Heart right ventricle (tissue), 16 donors: ENCODE results near the gene ZNF526. TPM values are rescaled to one million over a fixed set of nuclear protein-coding genes. Genes with fewer than 3 reads are reported as not detected.

Experiments
- ATAC-seq, 8 donors: fragments of 200-7000 bp; cut with Tn5 transposase; one replicate each; pipeline ENCODE4 v1.9.1; 2020; ENCODE audit warnings: mild to moderate bottlenecking in 8 of 8, moderate library complexity in 8 of 8, moderate number of reproducible peaks in 1 of 8
- DNase-seq, 2 donors: peaks; one replicate each; pipeline ENCODE4 v3.0.0-alpha.2; 2020
- H3K27ac ChIP-seq, 10 donors: fragments of 200-600 bp; sonication (generic) in 2 of 10; one replicate each; pipeline versions ENCODE4 v1.5.0 to v1.8.0; 2020 to 2022; ENCODE audit warnings: mild to moderate bottlenecking in 3 of 10
- H3K27me3 ChIP-seq, 7 donors: fragments of 200-600 bp; one replicate each; pipeline ENCODE4 v1.8.0; 2021 to 2022; ENCODE audit warnings: mild to moderate bottlenecking in 2 of 7
- H3K36me3 ChIP-seq, 9 donors: fragments of 200-600 bp; sonication (generic) in 1 of 9; one replicate each; pipeline versions ENCODE4 v1.5.0 to v1.8.0; 2020 to 2022; ENCODE audit warnings: mild to moderate bottlenecking in 2 of 9
- H3K4me1 ChIP-seq, 9 donors: fragments of 200-600 bp; sonication (generic) in 1 of 9; one replicate each; pipeline versions ENCODE4 v1.5.0 to v1.8.0; 2020 to 2022; ENCODE audit warnings: mild to moderate bottlenecking in 4 of 9
- H3K4me3 ChIP-seq, 10 donors: fragments of 200-600 bp; sonication (generic) in 2 of 10; one replicate each; pipeline versions ENCODE4 v1.5.0 to v1.8.0; 2020 to 2022; ENCODE audit warnings: mild to moderate bottlenecking in 7 of 10, moderate library complexity in 2 of 10
- H3K9me3 ChIP-seq, 11 donors: fragments of 200-600 bp in 10 of 11; sonication (generic) in 2 of 11; one replicate each; pipeline versions ENCODE4 v1.5.0 to v1.8.0; 2013 to 2022; ENCODE audit warnings: mild to moderate bottlenecking in 2 of 11, control low read depth in 1 of 11, moderate library complexity in 1 of 11
- WGBS, 2 donors: extraction: QIAGEN DNeasy Blood & Tissue Kit; methylation state at CpG; one replicate each; pipeline ENCODE4 v1.1.7; 2013; ENCODE audit warnings: inconsistent platforms in 1 of 2; 5-methylcytosine and 5-hydroxymethylcytosine counted together
- intact Hi-C, 10 donors: fragments of 100-400 bp; cut with DNase I; formaldehyde crosslinking; loops; one replicate each; pipeline versions ENCODE4 v1.11.1 to v1.14.2; 2022
- polyA plus RNA-seq, 2 donors: library from polyadenylated mRNA; stranded (reverse); fragments of 200-250 nt; gene quantifications; one replicate each; pipeline ENCODE4 v1.2.3, GENCODE V29; 2013
- total RNA-seq, 10 donors: library from RNA; stranded (reverse); fragmentation: NEBNext Ultra II Directional in 3 of 10; extraction: Animal tissue kit (Norgen Biotek cat#: 25700) in 3 of 10; gene quantifications; one replicate each; pipeline versions ENCODE4 v1.2.1 to v1.2.4, GENCODE V29; 2021 to 2023
- TF ChIP-seq, protein P1 (sequence below), 9 donors: fragments of 200-600 bp; sonication (generic) in 2 of 9; IDR thresholded peaks; one replicate each; pipeline versions ENCODE4 v1.5.0 to v1.8.0; 2021 to 2022; ENCODE audit warnings: antibody characterized with exemption in 9 of 9, mild to moderate bottlenecking in 5 of 9, moderate library complexity in 1 of 9
- donor health status: Arrhythmogenic right ventricular cardiomyopathy.
- donor health status: ischemic (EF 13 %, LVEDD 7.1; RV severe dilation, severe dysfunction).
- donor health status: healthy with polysubstance abuse.
- donor health status: DM: no; HTN: yes; CAD: no.
- donor health status: DM: no; HTN: no; CAD: no.
- donor health status: ischemic (EF 25% LVEDD 6.9; RV normal size, moderate dysfunction).
- donor health status: ischemic (EF 25% LVEDD 5.7; RV mildly dilated, moderate dysfunction).
- donor health status: healthy.
- donor health status: DM: yes; HTN: yes; CAD: no.
- donor health status: Ischemic cardiomyopathy.
- donor health status: ischemic (EF 35%, LVEDD 5.7; RV mildly dilated, moderate dysfunction).
- donor health status: nonischemic (EF 11% LVEDD 7.7; RV severe dilation, severe dysfunction).
- donor health status: DM: yes; HTN: yes; CAD: no.
- donor health status: PGD.
- donor health status: ischemic (EF 29% LVEDD 5.4; RV normal size, mild dysfunction).
- donor health status: nonischemic (EF 23%, LVEDD 6.1; RV moderate dilation, normal function).

Gene ZNF526
- total and polyA plus RNA-seq, 12 donors, result 3.2 to 7.0 (median 5.1) TPM

- TF ChIP-seq, protein P1, sequence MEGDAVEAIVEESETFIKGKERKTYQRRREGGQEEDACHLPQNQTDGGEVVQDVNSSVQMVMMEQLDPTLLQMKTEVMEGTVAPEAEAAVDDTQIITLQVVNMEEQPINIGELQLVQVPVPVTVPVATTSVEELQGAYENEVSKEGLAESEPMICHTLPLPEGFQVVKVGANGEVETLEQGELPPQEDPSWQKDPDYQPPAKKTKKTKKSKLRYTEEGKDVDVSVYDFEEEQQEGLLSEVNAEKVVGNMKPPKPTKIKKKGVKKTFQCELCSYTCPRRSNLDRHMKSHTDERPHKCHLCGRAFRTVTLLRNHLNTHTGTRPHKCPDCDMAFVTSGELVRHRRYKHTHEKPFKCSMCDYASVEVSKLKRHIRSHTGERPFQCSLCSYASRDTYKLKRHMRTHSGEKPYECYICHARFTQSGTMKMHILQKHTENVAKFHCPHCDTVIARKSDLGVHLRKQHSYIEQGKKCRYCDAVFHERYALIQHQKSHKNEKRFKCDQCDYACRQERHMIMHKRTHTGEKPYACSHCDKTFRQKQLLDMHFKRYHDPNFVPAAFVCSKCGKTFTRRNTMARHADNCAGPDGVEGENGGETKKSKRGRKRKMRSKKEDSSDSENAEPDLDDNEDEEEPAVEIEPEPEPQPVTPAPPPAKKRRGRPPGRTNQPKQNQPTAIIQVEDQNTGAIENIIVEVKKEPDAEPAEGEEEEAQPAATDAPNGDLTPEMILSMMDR (IDR thresholded peaks at IDR 0.05), result no peak
- no peak for DNase-seq
- ATAC-seq, result peak in 1 of 8 donors; percentile 20
- H3K27me3 ChIP-seq, result no peaks in the 10 kb centered on the region
- intact Hi-C loops, result no loop called here
- 78 to 81% methylated on average over 7 of the region's 7 CpGs for WGBS, 2 donors
- no peaks in the 10 kb centered on the region for H3K9me3 ChIP-seq
- H3K4me3 ChIP-seq, result no peak overlapping the region
- H3K4me1 ChIP-seq, result peaks cover 0 to 7% (median 3%) of the 10 kb centered on the region in 9 donors
- H3K27ac ChIP-seq, result no peak overlapping the region
- peaks cover 0 to 100% (median 62%) of the 10 kb centered on the region in 9 donors for H3K36me3 ChIP-seq
Measured at GRCh38 chr19:42233106-42233505, 13.0 kb downstream of the ZNF526 start.

DNA sequence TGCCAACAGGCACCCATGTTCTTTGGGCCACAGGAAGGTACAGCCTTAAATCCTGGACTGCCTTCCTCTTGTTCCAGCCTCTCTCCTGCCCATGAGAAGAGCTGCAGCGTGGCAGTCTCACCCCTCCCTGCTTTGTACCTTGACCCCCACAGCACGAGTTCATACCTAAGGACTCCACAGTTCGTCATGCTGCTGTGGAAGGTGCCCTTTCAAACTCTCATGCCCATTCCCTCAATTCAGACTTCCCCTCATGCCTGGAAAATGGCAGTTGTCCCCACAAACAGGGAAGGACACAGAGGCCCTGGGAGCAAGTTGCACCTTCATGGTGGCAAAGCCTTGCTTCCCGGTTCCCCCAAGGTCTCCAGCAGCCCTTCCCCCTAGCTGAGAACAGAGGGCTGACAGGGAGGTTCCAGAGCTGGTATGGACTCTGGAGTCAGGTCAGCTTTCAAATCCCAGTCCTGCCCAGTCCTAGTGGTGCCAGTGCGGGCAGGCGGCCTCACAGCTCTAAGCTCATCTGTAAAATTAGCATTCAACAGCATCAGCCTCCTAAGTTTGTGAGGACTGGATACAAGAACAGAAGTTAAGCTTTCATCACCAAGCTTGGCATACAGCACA, 13.7 kb downstream of the ZNF526 start:
- no peak for ATAC-seq
- Histone ChIP-seq H3K4me1 (peaks cover 0 to 7% (median 3%) of the 10 kb centered on the region in 9 donors), H3K27me3 (no peaks in the 10 kb centered on the region), H3K9me3 (no peaks in the 10 kb centered on the region), H3K4me3 (no peak overlapping the region), H3K27ac (no peak overlapping the region), H3K36me3 (peaks cover 0 to 97% (median 62%) of the 10 kb centered on the region in 9 donors)
- intact Hi-C loops, result no loop called here
- WGBS, 2 donors, result 90 to 94% methylated on average over 6 of the region's 6 CpGs
- DNase-seq, result no peak
- TF ChIP-seq, protein P1 (IDR thresholded peaks at IDR 0.05), result no peak

- intact Hi-C loops, result no loop called here
- no peak overlapping the region for H3K27ac ChIP-seq
- TF ChIP-seq, protein P1 (IDR thresholded peaks at IDR 0.05), result no peak
Measured at GRCh38 chr19:42234364-42234763, 14.3 kb downstream of the ZNF526 start.

GRCh38 chr19:42235181-42235580, 15.1 kb downstream of the ZNF526 start:
- ATAC-seq, result no peak
- WGBS, 2 donors, result 83 to 94% methylated on average over 5 of the region's 5 CpGs
- Histone ChIP-seq H3K27me3 (no peaks in the 10 kb centered on the region), H3K27ac (no peak overlapping the region), H3K9me3 (no peaks in the 10 kb centered on the region), H3K4me1 (peaks cover 0 to 17% (median 1%) of the 10 kb centered on the region in 9 donors), H3K36me3 (peaks cover 0 to 97% (median 62%) of the 10 kb centered on the region in 9 donors), H3K4me3 (no peak overlapping the region)
- no peak for DNase-seq
- TF ChIP-seq, protein P1 (IDR thresholded peaks at IDR 0.05), result no peak
- intact Hi-C loops, result no loop called here

More at GRCh38 chr19:42234364-42234763, 14.3 kb downstream of the ZNF526 start:
- peaks cover 0 to 9% (median 4%) of the 10 kb centered on the region in 9 donors for H3K4me1 ChIP-seq
- ATAC-seq (no peak), DNase-seq (no peak)
- H3K27me3 ChIP-seq, result no peaks in the 10 kb centered on the region
- no peaks in the 10 kb centered on the region for H3K9me3 ChIP-seq
- no peak overlapping the region for H3K4me3 ChIP-seq
- peaks cover 0 to 97% (median 62%) of the 10 kb centered on the region in 9 donors for H3K36me3 ChIP-seq
- 96% methylated on average over 11 of the region's 11 CpGs for WGBS, 2 donors
